ENCODE measurements around the gene CSPG5.

- TF ChIP-seq CTCF (IDR thresholded peaks at IDR 0.05) (no peak), EZH2 (IDR thresholded peaks at IDR 0.05) (no peak), EZH2phosphoT487 (IDR thresholded peaks at IDR 0.05) (no peak)
Measured at GRCh38 chr3:47583320-47584075, 4.8 kb upstream of the CSPG5 start.
